Esophagus muscularis mucosa (tissue), 4 donors: ENCODE data around the gene KCNRG. TPM values are rescaled to one million over a fixed set of nuclear protein-coding genes. Genes with fewer than 3 reads are reported as not detected.
"Not testable (repeated sequence)": the region's sequence is repeated elsewhere in the genome, so short reads cannot be mapped to it uniquely, and the experiment has no call there.

Experiments used
- DNase-seq: peaks from one replicate; pipeline ENCODE4 v3.0.0-alpha.2; 2017; ENCODE audit errors: extremely low spot score
- H3K27ac ChIP-seq, 4 donors: fragments of 200-600 bp; sonication (generic); replicated peaks in 1 of 4; 1 replicate in 3 of 4; 2 replicates in 1 of 4; pipeline ENCODE4 v1.5.1; 2016 to 2019; ENCODE audit warnings: mild to moderate bottlenecking in 1 of 4
- H3K27me3 ChIP-seq, 4 donors: fragments of 200-600 bp; sonication (generic); one replicate each; pipeline versions ENCODE4 v1.5.1 to v1.6.0; 2016 to 2019
- H3K36me3 ChIP-seq, 4 donors: fragments of 200-600 bp; sonication (generic); one replicate each; pipeline ENCODE4 v1.5.1; 2016 to 2019
- H3K4me1 ChIP-seq, 4 donors: fragments of 200-600 bp; sonication (generic); one replicate each; pipeline ENCODE4 v1.5.1; 2016 to 2019
- H3K4me3 ChIP-seq, 4 donors: fragments of 200-600 bp; sonication (generic); 1 replicate in 2 of 4; 2 replicates in 2 of 4; pipeline ENCODE4 v1.5.1; 2016 to 2019; ENCODE audit warnings: mild to moderate bottlenecking in 4 of 4, moderate library complexity in 1 of 4
- H3K9me3 ChIP-seq, 4 donors: fragments of 200-600 bp; sonication (generic); 1 replicate in 3 of 4; 2 replicates in 1 of 4; pipeline ENCODE4 v1.5.1; 2016 to 2019
- EP300 ChIP-seq: sonication (generic); formaldehyde crosslinking; IDR thresholded peaks from one replicate; pipeline ENCODE4 v1.6.1; 2017; ENCODE audit warnings: antibody characterized with exemption
- POLR2A ChIP-seq: fragments of 450-650 bp; IDR thresholded peaks from one replicate; pipeline ENCODE4 v1.6.1; 2017; ENCODE audit warnings: antibody characterized with exemption, moderate library complexity, mild to moderate bottlenecking, low read depth
- POLR2AphosphoS5 ChIP-seq, 2 donors: sonication (generic); formaldehyde crosslinking; IDR thresholded peaks; one replicate each; pipeline ENCODE4 v1.6.1; 2017; ENCODE audit warnings: antibody characterized with exemption in 2 of 2
- WGBS: methylation state at CpG from one replicate; pipeline ENCODE4 v1.1.5; 2018; 5-methylcytosine and 5-hydroxymethylcytosine counted together
- intact Hi-C: fragments of 100-400 bp; cut with DNase I; formaldehyde crosslinking; loops from one replicate; pipeline ENCODE4 v1.15.1; 2023
- total RNA-seq, 4 donors: library from RNA; depleted of rRNA; stranded (reverse); fragments of >200 nt; gene quantifications; one replicate each; pipeline versions ENCODE4 v1.1.0 to v1.2.1, GENCODE V29; 2016
- TF ChIP-seq, protein P1 (sequence below), 3 experiments: fragments of 200-600 bp in 2 of 3; fragments of 450-650 bp in 1 of 3; sonication (generic) in 2 of 3; IDR thresholded peaks; one replicate each; pipeline ENCODE4 v1.5.1; 2017 to 2019; ENCODE audit warnings: antibody characterized with exemption in 3 of 3, mild to moderate bottlenecking in 2 of 3, moderate library complexity in 1 of 3

The KCNRG gene
- total RNA-seq, 4 donors from 2014 or later: 2.7 to 5.4 (median 2.9) TPM

DNA sequence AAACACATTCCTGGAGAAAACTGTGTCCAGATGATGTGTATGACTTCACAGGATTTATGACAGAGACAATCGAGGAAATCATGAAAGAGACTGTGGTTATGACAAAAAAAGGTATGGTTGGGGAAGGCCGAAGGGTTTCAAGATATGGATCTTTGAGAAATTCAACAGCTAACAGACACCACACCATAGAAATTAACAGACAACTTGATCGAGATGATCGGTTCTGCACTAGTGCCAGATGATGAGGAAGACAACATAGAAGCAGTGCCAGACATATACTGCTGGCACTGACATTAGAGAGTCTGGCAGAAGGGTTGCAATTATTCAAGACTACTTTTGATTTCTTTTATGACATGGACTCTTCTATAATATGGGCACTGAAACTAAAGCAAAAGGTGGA, 37.2 kb downstream of the KCNRG start:
- Histone ChIP-seq H3K27ac (no peak overlapping the region), H3K36me3 (peaks cover 0 to 15% (median 0%) of the 10 kb centered on the region in 4 donors), H3K27me3 (no peaks in the 10 kb centered on the region), H3K4me3 (no peak overlapping the region), H3K9me3 (no peaks in the 10 kb centered on the region), H3K4me1 (peaks cover 0 to 3% (median 0%) of the 10 kb centered on the region in 4 donors)
- WGBS: 98% methylated on average over 4 of the region's 4 CpGs
- intact Hi-C loops: no loop called here
- no peak for DNase-seq
- TF ChIP-seq, protein P1, sequence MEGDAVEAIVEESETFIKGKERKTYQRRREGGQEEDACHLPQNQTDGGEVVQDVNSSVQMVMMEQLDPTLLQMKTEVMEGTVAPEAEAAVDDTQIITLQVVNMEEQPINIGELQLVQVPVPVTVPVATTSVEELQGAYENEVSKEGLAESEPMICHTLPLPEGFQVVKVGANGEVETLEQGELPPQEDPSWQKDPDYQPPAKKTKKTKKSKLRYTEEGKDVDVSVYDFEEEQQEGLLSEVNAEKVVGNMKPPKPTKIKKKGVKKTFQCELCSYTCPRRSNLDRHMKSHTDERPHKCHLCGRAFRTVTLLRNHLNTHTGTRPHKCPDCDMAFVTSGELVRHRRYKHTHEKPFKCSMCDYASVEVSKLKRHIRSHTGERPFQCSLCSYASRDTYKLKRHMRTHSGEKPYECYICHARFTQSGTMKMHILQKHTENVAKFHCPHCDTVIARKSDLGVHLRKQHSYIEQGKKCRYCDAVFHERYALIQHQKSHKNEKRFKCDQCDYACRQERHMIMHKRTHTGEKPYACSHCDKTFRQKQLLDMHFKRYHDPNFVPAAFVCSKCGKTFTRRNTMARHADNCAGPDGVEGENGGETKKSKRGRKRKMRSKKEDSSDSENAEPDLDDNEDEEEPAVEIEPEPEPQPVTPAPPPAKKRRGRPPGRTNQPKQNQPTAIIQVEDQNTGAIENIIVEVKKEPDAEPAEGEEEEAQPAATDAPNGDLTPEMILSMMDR (IDR thresholded peaks at IDR 0.05): no peak
- no peak for TF ChIP-seq POLR2A
- no peak for TF ChIP-seq POLR2AphosphoS5 (IDR thresholded peaks at IDR 0.05)
- no peak for TF ChIP-seq EP300

GRCh38 chr13:50053844-50054243, 38.6 kb downstream of the KCNRG start:
- no peak for TF ChIP-seq POLR2AphosphoS5 (IDR thresholded peaks at IDR 0.05)
- TF ChIP-seq, protein P1 (IDR thresholded peaks at IDR 0.05): no peak
- no peak for TF ChIP-seq EP300
- no peak overlapping the region for H3K27ac ChIP-seq
- H3K4me1 ChIP-seq: peaks cover 0 to 3% (median 0%) of the 10 kb centered on the region in 4 donors
- no peaks in the 10 kb centered on the region for H3K9me3 ChIP-seq
- DNase-seq: no peak
- intact Hi-C loops: no loop called here
- H3K4me3 ChIP-seq: no peak overlapping the region
- WGBS: 92% methylated on average over 1 of the region's 1 CpG
- no peaks in the 10 kb centered on the region for H3K27me3 ChIP-seq
- H3K36me3 ChIP-seq: peaks cover 0 to 14% (median 0%) of the 10 kb centered on the region in 4 donors

GRCh38 chr13:50055454-50055853, 40.2 kb downstream of the KCNRG start:
- no peak for DNase-seq
- no peaks in the 10 kb centered on the region for H3K9me3 ChIP-seq
- no peaks in the 10 kb centered on the region for H3K4me1 ChIP-seq
- H3K4me3 ChIP-seq: no peak overlapping the region
- TF ChIP-seq EP300: no peak
- no peak for TF ChIP-seq POLR2A
- TF ChIP-seq, protein P1 (IDR thresholded peaks at IDR 0.05): no peak
- TF ChIP-seq POLR2AphosphoS5 (IDR thresholded peaks at IDR 0.05): no peak
- H3K36me3 ChIP-seq: peaks cover 0 to 19% (median 0%) of the 10 kb centered on the region in 4 donors
- no peak overlapping the region for H3K27ac ChIP-seq
- intact Hi-C loops: no loop called here
- no peaks in the 10 kb centered on the region for H3K27me3 ChIP-seq
- 77% methylated on average over 1 of the region's 1 CpG for WGBS

DNA sequence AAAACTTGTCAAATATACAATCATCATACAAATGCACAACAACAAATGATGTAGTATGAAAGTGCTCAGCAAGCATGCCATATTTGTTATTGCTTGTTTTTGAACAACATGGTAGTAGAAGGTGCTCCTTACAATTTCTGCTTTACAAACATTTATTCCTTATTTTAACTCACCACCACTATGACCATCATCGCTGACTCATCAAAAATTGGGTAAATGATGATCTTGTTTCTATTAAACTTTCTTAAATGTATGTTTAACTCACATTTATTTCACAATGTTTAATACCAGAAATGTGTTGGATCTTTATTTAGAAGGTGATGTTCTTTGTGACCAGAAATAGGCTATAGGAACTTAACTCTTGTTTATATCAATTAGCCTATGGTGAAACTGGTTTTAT, 45.5 kb downstream of the KCNRG start:
- DNase-seq: no peak
- 97% methylated on average over 1 of the region's 1 CpG for WGBS

DNA sequence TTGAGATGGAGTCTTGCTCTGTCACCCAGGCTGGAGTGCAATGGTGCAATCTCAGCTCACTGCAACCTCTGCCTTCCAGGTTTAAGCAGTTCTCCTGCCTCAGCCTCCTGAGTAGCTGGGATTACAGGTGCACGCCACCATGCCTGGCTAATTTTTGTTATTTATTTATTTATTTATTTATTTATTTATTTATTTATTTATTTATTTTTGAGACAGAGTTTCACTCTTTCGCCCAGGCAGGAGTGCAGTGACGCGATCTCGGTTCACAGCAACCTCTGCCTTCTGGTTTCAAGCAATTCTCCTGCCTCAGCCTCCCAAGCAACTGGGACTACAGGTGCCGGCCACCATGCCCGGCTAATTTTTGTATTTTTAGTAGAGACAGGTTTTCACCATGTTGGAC, 47.1 kb downstream of the KCNRG start:
- H3K9me3 ChIP-seq, H3K27ac ChIP-seq, H3K27me3 ChIP-seq, H3K4me3 ChIP-seq, DNase-seq, intact Hi-C loops, H3K4me1 ChIP-seq: not testable (repeated sequence)
- WGBS: 97% methylated on average over 7 of the region's 7 CpGs
- peaks cover 0 to 39% (median 8%) of the 10 kb centered on the region in 4 donors for H3K36me3 ChIP-seq

More for the DNA sequence above, 45.5 kb downstream of the KCNRG start:
- no peaks in the 10 kb centered on the region for H3K9me3 ChIP-seq
- TF ChIP-seq, protein P1 (IDR thresholded peaks at IDR 0.05): no peak
- no peak for TF ChIP-seq EP300
- TF ChIP-seq POLR2AphosphoS5 (IDR thresholded peaks at IDR 0.05): no peak
- no peak for TF ChIP-seq POLR2A
- no peak overlapping the region for H3K27ac ChIP-seq
- H3K36me3 ChIP-seq: peaks cover 0 to 24% (median 2%) of the 10 kb centered on the region in 4 donors
- intact Hi-C loops: no loop called here
- peaks cover 0 to 2% (median under 1%) of the 10 kb centered on the region in 4 donors for H3K4me1 ChIP-seq
- no peak overlapping the region for H3K4me3 ChIP-seq
- no peaks in the 10 kb centered on the region for H3K27me3 ChIP-seq
